ENCODE results near the gene UBE2V1. TPM values are rescaled to one million over a fixed set of nuclear protein-coding genes. Genes with fewer than 3 reads are reported as not detected.

The UBE2V1 gene
- total and polyA plus RNA-seq, 2 donors (not counting 1 experiment from before 2014, with no cell fraction given): 69.2 to 158 TPM

DNA sequence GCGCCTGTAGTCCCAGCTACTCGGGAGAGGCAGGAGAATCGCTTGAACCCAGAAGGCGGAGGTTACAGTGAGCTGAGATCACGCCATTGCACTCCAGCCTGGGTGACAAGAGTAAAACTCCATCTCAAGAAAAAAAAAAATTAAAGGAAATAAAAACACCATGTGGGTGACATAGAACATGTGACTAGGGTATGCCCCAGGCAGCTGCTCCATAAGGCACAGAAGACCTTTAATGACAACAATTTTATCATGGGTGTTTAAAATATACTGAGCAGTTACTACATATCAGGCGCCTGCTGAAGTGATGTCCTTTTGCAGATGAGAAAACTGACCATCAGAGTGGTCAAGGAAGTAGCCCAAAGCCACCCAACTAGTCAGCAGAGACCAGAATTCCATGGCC, 32.6 kb upstream of the UBE2V1 start:
- peaks cover 63% of the 10 kb centered on the region for H3K79me2 ChIP-seq (ENCODE audit: control insufficient read depth, insufficient read depth, low read length)
- H3K27ac ChIP-seq (ENCODE audit: low read length in 2 of 2): peak overlapping the region; percentile 90 to 95
- Mint-ChIP-seq H3K4me1 (peaks cover 39% of the 10 kb centered on the region), H3K27ac (peak overlapping the region; percentile 97), H3K4me3 (peak overlapping the region; percentile 74), H3K9me3 (ENCODE audit: insufficient read depth) (no peaks in the 10 kb centered on the region), H3K27me3 (no peaks in the 10 kb centered on the region)
- peaks cover 2 to 42% of the 10 kb centered on the region in 2 experiments for H3K36me3 ChIP-seq (replicated peaks in 1 of 2; ENCODE audit: control extremely low read depth in 1 of 2, control insufficient read depth in 1 of 2, extremely low read depth in 1 of 2, insufficient read depth in 2 of 2, low read length in 1 of 2)
- CTCF ChIA-PET: interaction anchor here (1.5 kb wide), 2 partner anchors 12 to 25 kb away, joined by 3 to 4 read pairs; no protein-coding TSS in a partner anchor
- H3K27me3 ChIP-seq (replicated peaks in 1 of 4; ENCODE audit: control extremely low read depth in 1 of 4, control insufficient read depth in 3 of 4, insufficient read depth in 4 of 4, low read length in 3 of 4): no peaks in the 10 kb centered on the region
- no peak overlapping the region for H3K9ac ChIP-seq (ENCODE audit: low read length)
- H3K4me2 ChIP-seq (replicated peaks; ENCODE audit: low read depth, low read length, poor library complexity, severe bottlenecking): peak overlapping the region; percentile 76
- WGBS (ENCODE audit: insufficient coverage): 100% methylated on average over 2 of the region's 6 CpGs
- intact Hi-C loops (cut with micrococcal nuclease): no loop called here
- DNase-seq (no peak), ATAC-seq (ENCODE audit: low read depth) (no peak)
- H3K4me1 ChIP-seq (ENCODE audit: control insufficient read depth in 2 of 2, insufficient read depth in 2 of 2, low read length in 2 of 2): peaks cover 22 to 23% of the 10 kb centered on the region in 2 donors
- H3K4me3 ChIP-seq (ENCODE audit: control extremely low read depth in 1 of 5, extremely low read depth in 1 of 5, insufficient read depth in 1 of 5, low read depth in 2 of 5, low read length in 4 of 5): no peak overlapping the region
- H4K20me1 ChIP-seq (ENCODE audit: control insufficient read depth, insufficient read depth, low read length, poor library complexity, severe bottlenecking): peaks cover 16% of the 10 kb centered on the region
- POLR2A ChIA-PET: no interaction called here
- no peak overlapping the region for H2AFZ ChIP-seq (ENCODE audit: insufficient read depth, low read depth, low read length, poor library complexity, severe bottlenecking)
- no peak for TF ChIP-seq EZH2 (IDR thresholded peaks at IDR 0.05; ENCODE audit: borderline replicate concordance, insufficient read depth, low read depth, low read length, poor library complexity, severe bottlenecking)
- TF ChIP-seq, protein P1, sequence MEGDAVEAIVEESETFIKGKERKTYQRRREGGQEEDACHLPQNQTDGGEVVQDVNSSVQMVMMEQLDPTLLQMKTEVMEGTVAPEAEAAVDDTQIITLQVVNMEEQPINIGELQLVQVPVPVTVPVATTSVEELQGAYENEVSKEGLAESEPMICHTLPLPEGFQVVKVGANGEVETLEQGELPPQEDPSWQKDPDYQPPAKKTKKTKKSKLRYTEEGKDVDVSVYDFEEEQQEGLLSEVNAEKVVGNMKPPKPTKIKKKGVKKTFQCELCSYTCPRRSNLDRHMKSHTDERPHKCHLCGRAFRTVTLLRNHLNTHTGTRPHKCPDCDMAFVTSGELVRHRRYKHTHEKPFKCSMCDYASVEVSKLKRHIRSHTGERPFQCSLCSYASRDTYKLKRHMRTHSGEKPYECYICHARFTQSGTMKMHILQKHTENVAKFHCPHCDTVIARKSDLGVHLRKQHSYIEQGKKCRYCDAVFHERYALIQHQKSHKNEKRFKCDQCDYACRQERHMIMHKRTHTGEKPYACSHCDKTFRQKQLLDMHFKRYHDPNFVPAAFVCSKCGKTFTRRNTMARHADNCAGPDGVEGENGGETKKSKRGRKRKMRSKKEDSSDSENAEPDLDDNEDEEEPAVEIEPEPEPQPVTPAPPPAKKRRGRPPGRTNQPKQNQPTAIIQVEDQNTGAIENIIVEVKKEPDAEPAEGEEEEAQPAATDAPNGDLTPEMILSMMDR (IDR thresholded peaks at IDR 0.05): no peak
- H3K9me3 ChIP-seq (ENCODE audit: control extremely low read depth in 1 of 3, control insufficient read depth in 2 of 3, insufficient read depth in 1 of 3, low read length in 2 of 3): no peaks in the 10 kb centered on the region

DNA sequence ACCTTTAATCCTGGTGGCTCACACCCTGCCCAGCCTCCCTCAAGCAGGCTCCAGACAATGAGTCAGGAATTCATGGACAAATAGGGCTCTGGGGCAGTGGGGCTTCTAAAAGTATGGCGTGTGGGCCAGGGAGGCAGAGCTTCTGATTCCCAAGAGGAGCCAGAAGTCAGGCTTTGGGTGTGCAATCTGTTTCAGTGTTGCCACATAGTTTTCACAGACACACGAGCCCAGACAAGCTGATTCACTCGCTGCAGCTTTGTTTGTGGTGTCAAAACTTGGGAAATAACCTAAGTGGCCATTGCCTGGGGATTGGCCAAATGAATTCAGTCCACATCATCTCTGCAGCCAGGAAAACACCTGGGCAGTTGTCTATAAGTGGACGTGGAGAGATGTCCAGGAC, 31.4 kb upstream of the UBE2V1 start:
- H3K9me3 Mint-ChIP-seq (ENCODE audit: insufficient read depth): no peaks in the 10 kb centered on the region
- Histone ChIP-seq H3K79me2 (ENCODE audit: control insufficient read depth, insufficient read depth, low read length) (peaks cover 71% of the 10 kb centered on the region), H3K27me3 (replicated peaks in 1 of 4; ENCODE audit: control extremely low read depth in 1 of 4, control insufficient read depth in 3 of 4, insufficient read depth in 4 of 4, low read length in 3 of 4) (no peaks in the 10 kb centered on the region), H3K9ac (ENCODE audit: low read length) (no peak overlapping the region), H3K4me1 (ENCODE audit: control insufficient read depth in 2 of 2, insufficient read depth in 2 of 2, low read length in 2 of 2) (peaks cover 22 to 23% of the 10 kb centered on the region in 2 donors), H3K9me3 (ENCODE audit: control extremely low read depth in 1 of 3, control insufficient read depth in 2 of 3, insufficient read depth in 1 of 3, low read length in 2 of 3) (no peaks in the 10 kb centered on the region), H2AFZ (ENCODE audit: insufficient read depth, low read depth, low read length, poor library complexity, severe bottlenecking) (no peak overlapping the region), H4K20me1 (ENCODE audit: control insufficient read depth, insufficient read depth, low read length, poor library complexity, severe bottlenecking) (peaks cover 28% of the 10 kb centered on the region), H3K4me3 (ENCODE audit: control extremely low read depth in 1 of 5, extremely low read depth in 1 of 5, insufficient read depth in 1 of 5, low read depth in 2 of 5, low read length in 4 of 5) (no peak overlapping the region), H3K4me2 (replicated peaks; ENCODE audit: low read depth, low read length, poor library complexity, severe bottlenecking) (no peak overlapping the region), H3K27ac (ENCODE audit: low read length in 2 of 2) (no peak overlapping the region), H3K36me3 (replicated peaks in 1 of 2; ENCODE audit: control extremely low read depth in 1 of 2, control insufficient read depth in 1 of 2, extremely low read depth in 1 of 2, insufficient read depth in 2 of 2, low read length in 1 of 2) (peaks cover 2 to 45% of the 10 kb centered on the region in 2 experiments)
- 100% methylated on average over 3 of the region's 4 CpGs for whole genome bisulfite sequencing (ENCODE audit: insufficient coverage)
- TF ChIP-seq, protein P1 (IDR thresholded peaks at IDR 0.05): no peak
- no peak for TF ChIP-seq EZH2 (IDR thresholded peaks at IDR 0.05; ENCODE audit: borderline replicate concordance, insufficient read depth, low read depth, low read length, poor library complexity, severe bottlenecking)
- H3K4me3 Mint-ChIP-seq: no peak overlapping the region
- ATAC-seq (ENCODE audit: low read depth) (no peak), DNase-seq (no peak)
- CTCF ChIA-PET: interaction anchor here (1.1 to 1.5 kb wide), 4 partner anchors 9 to 24 kb away, joined by 3 to 5 read pairs (median 4); partner anchors contain the start of gene PEDS1
- intact Hi-C loops (cut with micrococcal nuclease): no loop called here
- no peak overlapping the region for H3K27ac Mint-ChIP-seq
- no peaks in the 10 kb centered on the region for H3K27me3 Mint-ChIP-seq
- POLR2A ChIA-PET: no interaction called here
- H3K4me1 Mint-ChIP-seq: peaks cover 30% of the 10 kb centered on the region
